Frontal cortex (tissue), 4 donors: ENCODE measurements around the gene ICOS. TPM values are rescaled to one million over a fixed set of nuclear protein-coding genes. Genes with fewer than 3 reads are reported as not detected.
"Not testable (repeated sequence)": the region's sequence is repeated elsewhere in the genome, so short reads cannot be mapped to it uniquely, and the experiment has no call there.

Experiments
- DNase-seq, 2 donors: peaks; one replicate each; pipeline ENCODE4 v3.0.0; 2012; ENCODE audit warnings: low spot score in 2 of 2
- FAIRE-seq: peaks from 2 replicates; lab custom pipeline; 2012; peaks lifted over from hg19 to GRCh38; lab: Jason Lieb, UNC
- total RNA-seq: library from RNA; depleted of rRNA; stranded (reverse); fragments of >200 nt; gene quantifications from one replicate; pipeline ENCODE4 v1.2.3, GENCODE V29; 2014
- donor health status: control.
- donor health status: control.
- donor health status: control.

ICOS gene
- total RNA-seq, 1 donor from 2014 or later, result not detected

- DNase-seq (no peak), FAIRE-seq (no peak)
These were observed 21.3 kb upstream of the ICOS start for GRCh38 chr2:203915256-203915655.

- FAIRE-seq (no peak), DNase-seq (no peak)
These were observed 19.8 kb upstream of the ICOS start for GRCh38 chr2:203916756-203917155.

- DNase-seq (no peak), FAIRE-seq (no peak)
These were observed 18.3 kb upstream of the ICOS start for GRCh38 chr2:203918264-203918663.

GRCh38 chr2:203918839-203919238 lies 17.7 kb upstream of the ICOS start:
- DNase-seq (no peak), FAIRE-seq (no peak)

GRCh38 chr2:203925512-203926158 lies 10.9 kb upstream of the ICOS start:
- DNase-seq (no peak), FAIRE-seq (peak; percentile 60)

- FAIRE-seq (no peak), DNase-seq (no peak)
These were observed 7.7 kb upstream of the ICOS start for GRCh38 chr2:203928849-203929248.

GRCh38 chr2:203931262-203931661 lies 5.3 kb upstream of the ICOS start:
- DNase-seq, FAIRE-seq: not testable (repeated sequence)

GRCh38 chr2:203934041-203934492 lies 2.5 kb upstream of the ICOS start:
- DNase-seq, result no peak
- no peak for FAIRE-seq

GRCh38 chr2:203934711-203935438 lies 1.7 kb upstream of the ICOS start:
- DNase-seq (no peak), FAIRE-seq (no peak)

GRCh38 chr2:203935568-203935967 lies 995 bp upstream of the ICOS start:
- DNase-seq (no peak), FAIRE-seq (peak; percentile 76)

GRCh38 chr2:203936949-203937348 lies 386 bp downstream of the ICOS start:
- no peak for DNase-seq
- no peak for FAIRE-seq

- FAIRE-seq, result no peak
- DNase-seq, result no peak
These were observed 1.2 kb downstream of the ICOS start for GRCh38 chr2:203937788-203938187.

GRCh38 chr2:203940039-203940438 lies 3.5 kb downstream of the ICOS start:
- FAIRE-seq, result no peak
- no peak for DNase-seq

GRCh38 chr2:203943493-203944382 lies 7.2 kb downstream of the ICOS start:
- FAIRE-seq, DNase-seq: not testable (repeated sequence)

- FAIRE-seq (no peak), DNase-seq (no peak)
These were observed 12.2 kb downstream of the ICOS start for GRCh38 chr2:203948733-203949132.

- DNase-seq (no peak), FAIRE-seq (no peak)
These were observed 12.7 kb downstream of the ICOS start for GRCh38 chr2:203949228-203949627.

- FAIRE-seq (no peak), DNase-seq (no peak)
These were observed 14.9 kb downstream of the ICOS start for GRCh38 chr2:203951366-203951902.

GRCh38 chr2:203959265-203959664 lies 22.7 kb downstream of the ICOS start:
- DNase-seq (no peak), FAIRE-seq (no peak)

- FAIRE-seq, result no peak
- DNase-seq, result no peak
These were observed 23.1 kb downstream of the ICOS start for GRCh38 chr2:203959672-203960071.

GRCh38 chr2:203960811-203961210 lies 24.2 kb downstream of the ICOS start:
- DNase-seq (no peak), FAIRE-seq (no peak)
